HG02852 (cell line): ENCODE data around the gene PWWP2A.
"Not testable (repeated sequence)": the region's sequence is repeated elsewhere in the genome, so short reads cannot be mapped to it uniquely, and the experiment has no call there.

Source experiments
- ATAC-seq: cut with Tn5 transposase; IDR thresholded peaks from one replicate; pipeline ENCODE4 v1.9.1; 2021; ENCODE audit warnings: mild to moderate bottlenecking, moderate library complexity; ENCODE audit not compliant: unreplicated experiment

PWWP2A gene

GRCh38 chr5:160119142-160119904 lies at the start of gene PWWP2A:
Gene PWWP2A, minus strand, starts transcription at chr5:160119450. Its CDS starts 62 bp downstream, at chr5:160119388.
- ATAC-seq, result peak; percentile 86

- ATAC-seq, result no peak
These were observed 48.4 kb upstream of the PWWP2A start for GRCh38 chr5:160167624-160168165.

GRCh38 chr5:160166973-160167623 lies 47.8 kb upstream of the PWWP2A start:
- no peak for ATAC-seq

- no peak for ATAC-seq
These were observed 47.1 kb upstream of the PWWP2A start for GRCh38 chr5:160166069-160166972.

- no peak for ATAC-seq
These were observed 46.2 kb upstream of the PWWP2A start for GRCh38 chr5:160165137-160166068.

- no peak for ATAC-seq
These were observed 43.7 kb upstream of the PWWP2A start for GRCh38 chr5:160162910-160163309.

- no peak for ATAC-seq
These were observed 42.4 kb upstream of the PWWP2A start for GRCh38 chr5:160161626-160162025.

GRCh38 chr5:160160875-160161274 lies 41.6 kb upstream of the PWWP2A start:
- ATAC-seq, result not testable (repeated sequence)

GRCh38 chr5:160159991-160160792 lies 40.9 kb upstream of the PWWP2A start:
- peak; percentile 73 for ATAC-seq

- no peak for ATAC-seq
These were observed 38.8 kb upstream of the PWWP2A start for GRCh38 chr5:160158087-160158486.

GRCh38 chr5:160155017-160155750 lies 35.9 kb upstream of the PWWP2A start:
- no peak for ATAC-seq

GRCh38 chr5:160152901-160153300 lies 33.7 kb upstream of the PWWP2A start:
- no peak for ATAC-seq

GRCh38 chr5:160152287-160152686 lies 33.0 kb upstream of the PWWP2A start:
- ATAC-seq, result peak; percentile 70

GRCh38 chr5:160151017-160151416 lies 31.8 kb upstream of the PWWP2A start:
- no peak for ATAC-seq

- no peak for ATAC-seq
These were observed 31.1 kb upstream of the PWWP2A start for GRCh38 chr5:160150381-160150780.

GRCh38 chr5:160144436-160144835 lies 25.2 kb upstream of the PWWP2A start:
- ATAC-seq, result not testable (repeated sequence)

GRCh38 chr5:160134332-160134731 lies 15.1 kb upstream of the PWWP2A start:
- ATAC-seq, result no peak

- no peak for ATAC-seq
These were observed 14.7 kb upstream of the PWWP2A start for GRCh38 chr5:160133918-160134304.
